NCI-H1048 (cell line): ENCODE data around the gene MORN3.

Experiments
- DNase-seq: peaks from one replicate; lab custom pipeline; 2025; lab: John Stamatoyannopoulos, UW

Gene MORN3

DNA sequence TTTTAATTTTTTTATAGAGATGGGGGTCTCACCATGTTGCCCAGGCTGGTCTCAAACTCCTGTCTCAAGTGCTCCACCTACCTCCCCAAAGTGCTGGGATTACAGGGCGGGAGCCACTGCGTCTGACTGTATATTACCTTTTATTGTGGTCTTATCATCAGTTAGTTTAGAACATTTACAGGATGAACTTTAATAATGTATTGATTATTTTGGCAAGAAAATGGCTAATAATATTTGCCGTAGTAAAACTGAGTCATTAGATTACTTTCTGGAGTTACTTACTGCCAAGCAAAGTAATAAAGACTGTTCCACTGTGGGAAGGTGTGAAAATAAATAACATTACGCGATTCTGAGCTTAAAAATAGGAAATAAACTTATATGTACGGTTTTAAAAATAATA lies 66.7 kb downstream of the MORN3 start:
- DNase-seq, result no peak

DNA sequence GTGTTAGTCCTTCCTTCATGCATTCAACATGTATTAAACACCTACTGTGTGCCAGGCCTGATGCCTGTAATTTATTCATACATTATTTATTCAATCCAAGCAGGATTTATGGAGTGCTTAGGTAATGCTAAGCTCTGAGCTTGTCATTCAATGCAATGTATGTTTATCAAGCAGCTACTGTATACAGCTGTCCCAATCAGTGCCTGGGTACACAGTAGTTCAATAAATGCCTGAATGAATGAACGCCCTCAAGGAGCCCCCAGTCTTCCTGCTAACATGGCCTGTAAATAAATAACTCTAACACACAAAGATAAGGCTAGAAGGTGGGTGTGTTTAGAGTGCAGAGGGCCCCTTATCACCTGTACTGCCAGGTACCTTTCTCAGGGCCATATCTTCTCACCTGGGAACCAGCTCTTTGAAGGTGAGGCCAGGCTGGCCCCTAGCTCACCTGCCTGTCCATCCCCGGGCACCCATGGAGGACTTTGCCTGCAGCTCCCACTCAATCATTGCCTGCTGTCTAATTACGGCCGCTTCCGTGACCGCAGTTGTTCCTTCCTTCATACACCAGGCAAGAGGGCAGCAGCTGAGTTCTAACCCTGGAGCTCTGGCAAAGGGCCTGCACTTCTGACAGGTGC lies 68.6 kb downstream of the MORN3 start:
- DNase-seq, result no peak
